Activated CD8-positive, alpha-beta memory T cell treated with anti-CD3 and anti-CD28 coated beads, Interleukin-2, amount 50 U/mL, for 1 hour (primary cell): ENCODE measurements around the gene TBC1D7.

Experiments
- DNase-seq: peaks from one replicate; pipeline ENCODE4 v3.0.0-alpha.2; 2020; ENCODE audit errors: extremely low read depth

The TBC1D7 gene

GRCh38 chr6:13319891-13320564 is 8.3 kb downstream of the TBC1D7 start:
- no peak for DNase-seq

GRCh38 chr6:13318821-13319220 is 9.5 kb downstream of the TBC1D7 start:
- DNase-seq = no peak

- no peak for DNase-seq
Observed at GRCh38 chr6:13315896-13316295, 12.4 kb downstream of the TBC1D7 start.

- DNase-seq = no peak
Observed at GRCh38 chr6:13314806-13315205, 13.5 kb downstream of the TBC1D7 start.

- no peak for DNase-seq
Observed at GRCh38 chr6:13311155-13311554, 17.2 kb downstream of the TBC1D7 start.

- DNase-seq = no peak
Observed at GRCh38 chr6:13308332-13308731, 20.0 kb downstream of the TBC1D7 start.

- no peak for DNase-seq
Observed at GRCh38 chr6:13307508-13307995, 20.8 kb downstream of the TBC1D7 start.

- DNase-seq = no peak
Observed at GRCh38 chr6:13305791-13306190, 22.5 kb downstream of the TBC1D7 start.

- no peak for DNase-seq
Observed at GRCh38 chr6:13305288-13305687, 23.0 kb downstream of the TBC1D7 start.

- no peak for DNase-seq
Observed at GRCh38 chr6:13304580-13305260, 23.6 kb downstream of the TBC1D7 start.

GRCh38 chr6:13304101-13304500 is 24.2 kb downstream of the TBC1D7 start:
- no peak for DNase-seq

GRCh38 chr6:13303668-13304017 is 24.7 kb downstream of the TBC1D7 start:
- DNase-seq = no peak

- no peak for DNase-seq
Observed at GRCh38 chr6:13302751-13303667, 25.3 kb downstream of the TBC1D7 start.

GRCh38 chr6:13302291-13302690 is 26.0 kb downstream of the TBC1D7 start:
- DNase-seq = no peak

- DNase-seq = no peak
Observed at GRCh38 chr6:13300643-13301590, 27.4 kb downstream of the TBC1D7 start.

GRCh38 chr6:13299918-13300317 is 28.4 kb downstream of the TBC1D7 start:
- no peak for DNase-seq

- DNase-seq = no peak
Observed at GRCh38 chr6:13299403-13299821, 28.9 kb downstream of the TBC1D7 start.

GRCh38 chr6:13298446-13298845 is 29.9 kb downstream of the TBC1D7 start:
- DNase-seq = no peak

- no peak for DNase-seq
Observed at GRCh38 chr6:13297391-13297790, 30.9 kb downstream of the TBC1D7 start.

GRCh38 chr6:13296536-13296997 is 31.8 kb downstream of the TBC1D7 start:
- DNase-seq = no peak

GRCh38 chr6:13295576-13295975 is 32.8 kb downstream of the TBC1D7 start:
- DNase-seq = no peak
